Small intestine (tissue), 7 donors: ENCODE measurements around the gene SLC2A2. TPM values are rescaled to one million over a fixed set of nuclear protein-coding genes. Genes with fewer than 3 reads are reported as not detected.
A peak's percentile ranks its signal among the peaks of the same experiment; 100 is the strongest.
"Not testable (repeated sequence)": the region's sequence is repeated elsewhere in the genome, so short reads cannot be mapped to it uniquely, and the experiment has no call there.

Experiments used
- DNase-seq, 2 donors: peaks; one replicate each; pipeline versions ENCODE4 v3.0.0 to v3.0.0-alpha.2; 2013
- FAIRE-seq: peaks from 2 replicates; lab custom pipeline; 2012; peaks lifted over from hg19 to GRCh38; lab: Jason Lieb, UNC
- H3K27ac ChIP-seq, 3 donors: one replicate each; pipeline ENCODE4 v1.5.1; 2013; ENCODE audit warnings: low read length in 2 of 3, mild to moderate bottlenecking in 2 of 3, control low read depth in 1 of 3, inconsistent platforms in 1 of 3, low read depth in 1 of 3, moderate library complexity in 1 of 3
- H3K27me3 ChIP-seq, 3 donors: one replicate each; pipeline ENCODE4 v1.6.1; 2013; ENCODE audit warnings: low read length in 3 of 3, inconsistent platforms in 1 of 3; ENCODE audit not compliant: control insufficient read depth in 3 of 3, insufficient read depth in 3 of 3
- H3K36me3 ChIP-seq, 3 donors: one replicate each; pipeline ENCODE4 v1.6.1; 2013; ENCODE audit warnings: low read length in 3 of 3, inconsistent platforms in 1 of 3, low read depth in 1 of 3, mild to moderate bottlenecking in 1 of 3, moderate library complexity in 1 of 3; ENCODE audit not compliant: control insufficient read depth in 3 of 3, insufficient read depth in 2 of 3
- H3K4me1 ChIP-seq, 3 donors: one replicate each; pipeline ENCODE4 v1.6.1; 2013; ENCODE audit warnings: low read length in 2 of 3, inconsistent platforms in 1 of 3, low read depth in 1 of 3, mild to moderate bottlenecking in 1 of 3, moderate library complexity in 1 of 3; ENCODE audit not compliant: control insufficient read depth in 3 of 3, insufficient read depth in 2 of 3
- H3K4me3 ChIP-seq, 3 donors: one replicate each; pipeline ENCODE4 v1.5.1; 2013; ENCODE audit warnings: low read length in 3 of 3, control low read depth in 1 of 3, inconsistent platforms in 1 of 3, low read depth in 1 of 3, mild to moderate bottlenecking in 1 of 3, moderate library complexity in 1 of 3
- H3K9me3 ChIP-seq, 2 donors: one replicate each; pipeline ENCODE4 v1.6.1; 2013; ENCODE audit warnings: low read depth in 1 of 2, low read length in 1 of 2; ENCODE audit not compliant: control insufficient read depth in 2 of 2, insufficient read depth in 1 of 2
- WGBS, 3 donors: extraction: QIAGEN DNeasy Blood & Tissue Kit; methylation state at CpG; one replicate each; pipeline ENCODE4 v1.1.7; 2013; 5-methylcytosine and 5-hydroxymethylcytosine counted together
- polyA plus RNA-seq, 4 donors: library from polyadenylated mRNA; stranded (reverse) in 3 of 4; unstranded in 1 of 4; fragments of 200-250 nt in 3 of 4; fragments of 120-200 nt in 1 of 4; gene quantifications; one replicate each; pipeline versions ENCODE4 v1.2.1 to v1.2.3, GENCODE V29; 2013
- donor health status: healthy with polysubstance abuse.
- donor health status: control.
- donor health status: control.
- donor health status: Bipolar disorder and iron deficiency.
- donor health status: healthy.

Gene SLC2A2
- polyA plus RNA-seq, 4 donors, result 24.6 to 212 (median 66.9) TPM

DNA sequence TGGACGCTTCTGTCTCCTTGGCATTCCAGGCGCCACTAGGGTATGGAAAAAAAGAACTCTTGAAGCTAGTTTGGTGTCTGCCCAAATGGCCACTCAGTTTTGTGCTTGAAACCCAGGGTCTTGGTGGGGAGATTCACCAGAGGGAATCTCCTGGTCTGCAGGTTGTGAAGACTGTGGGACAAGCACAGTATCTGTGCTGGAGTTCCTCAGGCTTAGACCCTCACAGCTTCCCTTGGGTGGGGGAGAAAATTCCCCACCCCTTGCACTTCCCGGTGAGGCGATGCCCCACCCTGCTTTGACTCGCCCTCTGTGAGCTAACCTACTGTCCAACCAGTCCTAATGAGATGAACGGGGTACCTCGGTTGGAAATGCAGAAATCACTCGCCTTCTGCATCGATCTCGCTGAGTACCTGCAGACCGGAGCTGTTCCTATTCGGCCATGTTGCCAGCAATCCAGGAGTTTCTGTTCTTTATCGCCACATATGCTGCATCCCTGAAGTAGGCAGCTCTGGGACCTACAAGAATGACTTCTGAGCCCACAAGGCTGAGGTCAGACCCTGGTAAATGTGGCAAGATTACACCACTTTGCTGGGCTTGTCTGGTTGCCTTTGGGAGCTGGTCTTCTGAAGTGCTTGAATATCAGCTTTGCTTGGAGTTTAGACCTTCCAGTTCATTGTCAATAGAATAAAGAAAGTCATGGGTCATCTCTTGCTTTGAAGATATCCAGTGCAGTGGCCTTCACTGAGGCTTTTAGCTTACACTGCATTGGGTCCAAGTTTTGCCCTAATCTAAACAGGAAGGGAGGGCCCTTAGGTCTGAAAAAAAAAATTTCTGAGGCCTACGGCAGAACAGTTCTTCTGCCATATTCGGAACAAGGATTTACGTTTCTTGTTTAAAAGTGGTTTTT, 51.0 kb downstream of the SLC2A2 start:
- 88 to 94% (median 92%) methylated on average over 16 of the region's 16 CpGs for WGBS, 3 donors
- Histone ChIP-seq H3K36me3 (no peaks in the 10 kb centered on the region), H3K9me3 (peaks cover 0 to 22% of the 10 kb centered on the region in 2 donors), H3K4me3 (no peak overlapping the region), H3K27ac (peak overlapping the region in 1 of 3 donors; percentile 81), H3K4me1 (peaks cover 0 to 33% (median 0%) of the 10 kb centered on the region in 3 donors), H3K27me3 (no peaks in the 10 kb centered on the region)
- DNase-seq, result no peak
- no peak for FAIRE-seq

DNA sequence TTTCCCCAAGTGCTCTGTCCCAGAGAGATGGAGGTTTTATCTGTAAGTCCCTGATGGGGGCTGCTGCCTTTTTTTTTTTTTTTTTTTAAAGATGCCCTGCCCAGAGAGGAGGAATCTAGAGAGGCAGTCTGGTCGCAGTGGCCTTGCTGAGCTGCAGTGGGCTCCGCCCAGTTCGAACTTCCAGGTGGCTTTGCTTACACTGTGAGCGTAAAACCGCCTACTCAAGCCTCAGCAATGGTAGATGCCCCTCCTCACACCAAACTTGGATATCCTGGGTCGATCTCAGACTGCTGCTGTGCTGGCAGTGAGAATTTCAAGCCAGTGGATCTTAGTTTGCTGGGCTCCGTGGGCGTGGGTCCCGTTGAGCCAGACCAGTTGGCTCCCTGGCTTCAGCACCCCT, 51.6 kb downstream of the SLC2A2 start:
- 53 to 74% (median 70%) methylated on average over 9 of the region's 9 CpGs for WGBS, 3 donors
- DNase-seq (no peak), FAIRE-seq (no peak)
- Histone ChIP-seq H3K27me3 (no peaks in the 10 kb centered on the region), H3K27ac (no peak overlapping the region), H3K4me1 (peaks cover 0 to 33% (median 0%) of the 10 kb centered on the region in 3 donors), H3K4me3 (no peak overlapping the region), H3K36me3 (no peaks in the 10 kb centered on the region), H3K9me3 (peaks cover 0 to 22% of the 10 kb centered on the region in 2 donors)

DNA sequence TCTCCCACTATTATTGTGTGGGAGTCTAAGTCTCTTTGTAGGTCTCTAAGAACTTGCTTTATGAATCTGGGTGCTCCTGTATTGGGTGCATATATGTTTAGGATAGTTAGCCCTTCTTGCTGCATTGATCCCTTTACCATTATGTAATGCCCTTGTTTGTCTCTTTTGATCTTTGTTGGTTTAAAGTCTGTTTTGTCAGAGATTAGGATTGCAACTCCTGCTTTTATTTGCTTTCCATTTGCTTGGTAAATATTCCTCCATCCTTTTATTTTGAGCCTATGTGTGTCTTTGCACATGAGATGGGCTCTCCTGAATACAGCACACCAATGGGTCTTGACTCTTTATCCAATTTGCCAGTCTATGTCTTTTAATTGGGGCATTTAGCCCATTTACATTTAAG, 53.6 kb downstream of the SLC2A2 start:
- not testable (repeated sequence) for H3K27ac ChIP-seq, H3K27me3 ChIP-seq, H3K4me3 ChIP-seq, FAIRE-seq, DNase-seq, H3K36me3 ChIP-seq
- Histone ChIP-seq H3K9me3 (peaks cover 0 to 22% of the 10 kb centered on the region in 2 donors), H3K4me1 (peaks cover 0 to 32% (median 1%) of the 10 kb centered on the region in 3 donors)

DNA sequence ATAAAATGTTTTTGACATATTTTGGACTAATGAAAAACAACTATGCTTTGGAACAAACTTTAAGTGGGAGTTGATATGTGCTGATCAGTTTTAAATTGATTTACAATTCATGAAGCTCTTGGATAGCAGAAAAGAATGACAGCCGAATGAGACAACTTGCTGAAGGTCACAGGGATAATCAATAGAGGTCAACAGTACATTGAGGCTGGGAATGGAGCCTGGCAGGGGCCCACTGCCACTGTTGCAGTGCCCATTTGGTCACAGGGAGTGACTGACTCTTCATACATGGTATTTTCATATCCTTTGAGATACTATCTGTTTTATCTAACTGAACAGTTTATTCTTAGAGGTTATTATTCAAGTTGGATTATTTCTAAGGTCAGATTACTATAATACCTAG, 59.4 kb downstream of the SLC2A2 start:
- H3K4me1 ChIP-seq, result peaks cover 0 to 31% (median 1%) of the 10 kb centered on the region in 3 donors
- H3K27me3 ChIP-seq, result no peaks in the 10 kb centered on the region
- H3K27ac ChIP-seq, result peak overlapping the region in 2 of 3 donors; percentile 56 to 60
- H3K9me3 ChIP-seq, result no peaks in the 10 kb centered on the region
- H3K36me3 ChIP-seq, result no peaks in the 10 kb centered on the region
- FAIRE-seq (no peak), DNase-seq (no peak)
- WGBS, 3 donors, result 14 to 56% (median 28%) methylated on average over 1 of the region's 1 CpG
- no peak overlapping the region for H3K4me3 ChIP-seq

DNA sequence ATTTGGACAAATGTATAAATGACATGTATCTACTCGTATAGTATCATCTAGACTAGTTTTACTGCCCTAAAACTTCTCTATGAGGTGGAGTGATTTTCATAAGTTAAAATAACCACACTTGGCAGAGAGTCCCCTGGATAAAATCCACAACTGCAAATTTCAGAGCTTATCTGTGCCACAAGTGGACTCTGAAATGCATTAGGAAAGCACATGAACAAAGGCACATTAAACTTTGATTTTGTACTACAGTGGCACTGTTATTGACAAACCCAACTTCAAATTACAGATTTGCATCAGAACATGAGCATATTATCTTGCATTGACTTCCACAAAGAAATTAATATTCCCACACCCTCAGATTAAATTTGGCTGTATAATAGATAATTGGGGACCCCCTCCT, 60.0 kb downstream of the SLC2A2 start:
- H3K27ac ChIP-seq, result peak overlapping the region in 1 of 3 donors; percentile 60
- DNase-seq (peak; percentile 57 to 83), FAIRE-seq (no peak)
- no peaks in the 10 kb centered on the region for H3K9me3 ChIP-seq
- H3K36me3 ChIP-seq, result no peaks in the 10 kb centered on the region
- 6 to 39% (median 28%) methylated on average over 1 of the region's 1 CpG for WGBS, 3 donors
- H3K27me3 ChIP-seq, result no peaks in the 10 kb centered on the region
- H3K4me3 ChIP-seq, result no peak overlapping the region
- H3K4me1 ChIP-seq, result peaks cover 0 to 36% (median 1%) of the 10 kb centered on the region in 3 donors

DNA sequence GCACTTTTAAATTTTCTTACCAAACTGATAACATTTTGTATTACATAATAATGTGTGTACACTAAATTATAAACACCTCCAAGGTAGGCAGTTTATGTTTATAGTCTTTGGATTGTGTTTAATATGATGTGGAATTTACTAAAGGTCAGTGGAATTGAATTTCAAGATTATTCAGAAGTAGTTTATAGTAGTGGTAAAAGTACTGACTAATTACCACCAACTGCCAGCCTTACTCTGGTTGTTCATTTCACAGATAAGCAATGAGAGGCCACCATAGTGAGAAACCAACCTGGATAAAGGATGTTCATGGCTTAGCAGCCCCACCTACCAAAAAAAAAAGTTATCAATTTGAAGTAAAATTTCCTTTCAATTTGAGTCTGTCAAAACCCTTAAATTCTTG, 64.1 kb downstream of the SLC2A2 start:
- H3K9me3 ChIP-seq, result no peaks in the 10 kb centered on the region
- peak; percentile 41 for FAIRE-seq
- H3K36me3 ChIP-seq, result no peaks in the 10 kb centered on the region
- peaks cover 0 to 29% (median 0%) of the 10 kb centered on the region in 3 donors for H3K4me1 ChIP-seq
- no peak overlapping the region for H3K4me3 ChIP-seq
- peak overlapping the region in 1 of 3 donors; percentile 44 for H3K27ac ChIP-seq
- no peaks in the 10 kb centered on the region for H3K27me3 ChIP-seq
- peak in 1 of 2 donors; percentile 78 for DNase-seq

DNA sequence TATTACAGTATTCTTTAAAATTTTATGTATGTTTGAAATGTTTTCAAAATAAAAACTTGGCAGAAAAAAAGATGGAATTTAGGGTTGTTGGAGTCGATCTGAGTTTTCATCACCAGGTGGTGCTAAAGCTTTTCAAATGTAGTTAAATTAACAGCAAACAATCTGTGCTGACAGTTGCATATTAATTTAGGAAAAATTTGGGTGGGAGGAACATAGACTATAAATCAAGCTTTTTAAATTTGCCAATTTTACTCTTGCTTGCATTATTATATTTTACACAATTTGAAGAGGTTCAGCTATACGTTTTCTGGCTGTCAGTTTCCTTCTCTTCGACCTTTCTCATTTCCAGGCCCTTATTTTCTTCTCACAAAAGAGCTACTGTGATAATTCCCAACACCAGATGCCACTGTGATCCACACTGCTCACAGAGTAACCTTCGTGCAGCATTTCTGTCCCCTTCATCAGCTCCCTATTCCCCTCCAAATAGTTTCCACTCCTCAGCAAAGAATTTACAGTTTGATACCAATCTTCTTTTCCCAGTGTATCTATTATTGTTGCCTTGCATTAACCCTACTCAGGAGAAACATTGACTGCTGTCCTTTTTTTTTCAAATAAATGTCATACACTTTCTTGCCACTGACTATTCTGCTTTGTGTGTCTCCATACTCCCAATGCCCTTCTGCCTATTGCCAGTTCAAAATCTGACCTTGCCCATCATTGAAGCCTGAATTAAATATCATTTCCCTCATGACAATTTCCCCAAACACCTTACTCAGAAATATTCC, 64.7 kb downstream of the SLC2A2 start:
- H3K36me3 ChIP-seq, result no peaks in the 10 kb centered on the region
- DNase-seq (peak; percentile 59 to 69), FAIRE-seq (peak; percentile 94)
- H3K4me1 ChIP-seq, result peaks cover 0 to 23% (median 0%) of the 10 kb centered on the region in 3 donors
- H3K27me3 ChIP-seq, result no peaks in the 10 kb centered on the region
- H3K4me3 ChIP-seq, result no peak overlapping the region
- 18 to 30% (median 24%) methylated on average over 4 of the region's 4 CpGs for WGBS, 3 donors
- H3K27ac ChIP-seq, result peak overlapping the region in 2 of 3 donors; percentile 44 to 68
- H3K9me3 ChIP-seq, result no peaks in the 10 kb centered on the region

DNA sequence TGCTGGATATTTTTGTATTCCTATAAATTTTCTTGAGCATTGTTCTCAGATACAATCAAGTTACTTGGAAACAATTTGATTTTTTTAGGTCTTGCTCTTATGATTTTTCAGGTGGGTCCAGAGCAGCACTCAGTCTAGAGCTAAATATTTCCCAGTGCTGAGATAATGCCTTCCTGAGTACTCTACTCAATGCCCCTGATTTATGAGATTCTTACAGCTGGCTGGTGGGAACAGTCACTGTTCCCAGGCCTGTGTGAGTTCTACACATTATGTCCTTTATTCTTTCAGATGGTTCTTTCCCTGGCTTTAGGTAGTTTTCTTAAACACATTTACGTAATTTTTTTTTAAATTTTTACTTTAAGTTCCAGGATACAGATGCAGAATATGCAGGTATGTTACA, 67.1 kb downstream of the SLC2A2 start:
- Histone ChIP-seq H3K36me3 (no peaks in the 10 kb centered on the region), H3K9me3 (no peaks in the 10 kb centered on the region), H3K27me3 (no peaks in the 10 kb centered on the region), H3K27ac (no peak overlapping the region), H3K4me1 (peaks cover 0 to 7% (median 0%) of the 10 kb centered on the region in 3 donors), H3K4me3 (no peak overlapping the region)
- DNase-seq (no peak), FAIRE-seq (no peak)
- WGBS, 3 donors, result 93 to 100% (median 97%) methylated on average over 1 of the region's 1 CpG
